BE2C (cell line): ENCODE data around the gene HCRTR1.
A peak's percentile ranks its signal among the peaks of the same experiment; 100 is the strongest.

Experiments
- DNase-seq: peaks from one replicate; pipeline ENCODE4 v3.0.0-alpha.2; 2020
- H3K27me3 ChIP-seq: fragments of 250-450 bp; sonication (Bioruptor Pico); 2 replicates; pipeline ENCODE4 v1.5.1; 2020; ENCODE audit warnings: mild to moderate bottlenecking
- H3K36me3 ChIP-seq: fragments of 250-450 bp; sonication (Bioruptor Pico); 2 replicates; pipeline ENCODE4 v1.5.1; 2020; ENCODE audit warnings: mild to moderate bottlenecking
- H3K4me1 ChIP-seq: fragments of 250-450 bp; sonication (Bioruptor Pico); 2 replicates; pipeline ENCODE4 v1.5.1; 2020
- H3K4me3 ChIP-seq: 2 replicates; pipeline ENCODE4 v1.5.1; 2011; ENCODE audit warnings: low read depth, low read length
- H3K9me3 ChIP-seq: fragments of 250-450 bp; sonication (Bioruptor Pico); 2 replicates; pipeline ENCODE4 v1.5.1; 2020
- TF ChIP-seq, protein P1 (sequence below): IDR thresholded peaks from 2 replicates; pipeline ENCODE4 v1.5.1; 2012; ENCODE audit warnings: mild to moderate bottlenecking, low read depth, low read length

Gene HCRTR1

DNA sequence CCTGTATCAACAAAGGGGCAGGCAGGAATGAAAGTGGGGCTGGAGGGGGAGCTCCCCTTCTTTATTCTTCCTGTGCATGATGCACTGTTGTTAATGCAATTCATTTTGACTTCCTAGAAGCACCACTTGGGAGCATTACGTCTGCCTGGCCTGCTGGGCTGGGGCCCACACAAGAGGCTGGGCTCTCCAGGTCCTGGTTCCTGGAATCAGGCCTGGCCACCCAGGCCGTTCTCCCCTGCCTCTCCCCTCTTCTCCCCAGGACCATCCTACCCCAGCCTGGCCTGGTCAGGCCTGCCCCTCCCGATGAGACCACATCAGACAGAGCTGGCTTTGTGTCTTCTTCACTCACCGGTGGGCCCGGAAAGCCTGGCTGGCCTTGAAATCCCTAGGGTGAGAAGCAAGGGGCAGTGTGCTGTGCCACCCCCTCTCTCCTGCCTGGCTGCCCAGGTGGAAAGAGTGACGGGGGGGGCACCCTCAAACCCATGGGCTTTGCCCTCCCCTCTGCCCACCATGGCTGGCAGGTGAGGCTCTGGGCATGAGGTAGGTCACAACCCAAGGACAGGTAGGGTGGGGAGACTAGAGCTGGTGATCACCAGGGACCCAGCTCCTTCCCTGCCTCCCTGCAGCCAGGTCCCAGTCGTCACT lies 47.9 kb downstream of the HCRTR1 start:
- Histone ChIP-seq H3K4me3 (no peak overlapping the region), H3K27me3 (no peaks in the 10 kb centered on the region), H3K9me3 (no peaks in the 10 kb centered on the region), H3K4me1 (peaks cover 12% of the 10 kb centered on the region; the same call in 1 of the 2 replicates), H3K36me3 (no peaks in the 10 kb centered on the region)
- no peak for DNase-seq
- TF ChIP-seq, protein P1, sequence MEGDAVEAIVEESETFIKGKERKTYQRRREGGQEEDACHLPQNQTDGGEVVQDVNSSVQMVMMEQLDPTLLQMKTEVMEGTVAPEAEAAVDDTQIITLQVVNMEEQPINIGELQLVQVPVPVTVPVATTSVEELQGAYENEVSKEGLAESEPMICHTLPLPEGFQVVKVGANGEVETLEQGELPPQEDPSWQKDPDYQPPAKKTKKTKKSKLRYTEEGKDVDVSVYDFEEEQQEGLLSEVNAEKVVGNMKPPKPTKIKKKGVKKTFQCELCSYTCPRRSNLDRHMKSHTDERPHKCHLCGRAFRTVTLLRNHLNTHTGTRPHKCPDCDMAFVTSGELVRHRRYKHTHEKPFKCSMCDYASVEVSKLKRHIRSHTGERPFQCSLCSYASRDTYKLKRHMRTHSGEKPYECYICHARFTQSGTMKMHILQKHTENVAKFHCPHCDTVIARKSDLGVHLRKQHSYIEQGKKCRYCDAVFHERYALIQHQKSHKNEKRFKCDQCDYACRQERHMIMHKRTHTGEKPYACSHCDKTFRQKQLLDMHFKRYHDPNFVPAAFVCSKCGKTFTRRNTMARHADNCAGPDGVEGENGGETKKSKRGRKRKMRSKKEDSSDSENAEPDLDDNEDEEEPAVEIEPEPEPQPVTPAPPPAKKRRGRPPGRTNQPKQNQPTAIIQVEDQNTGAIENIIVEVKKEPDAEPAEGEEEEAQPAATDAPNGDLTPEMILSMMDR = no peak

DNA sequence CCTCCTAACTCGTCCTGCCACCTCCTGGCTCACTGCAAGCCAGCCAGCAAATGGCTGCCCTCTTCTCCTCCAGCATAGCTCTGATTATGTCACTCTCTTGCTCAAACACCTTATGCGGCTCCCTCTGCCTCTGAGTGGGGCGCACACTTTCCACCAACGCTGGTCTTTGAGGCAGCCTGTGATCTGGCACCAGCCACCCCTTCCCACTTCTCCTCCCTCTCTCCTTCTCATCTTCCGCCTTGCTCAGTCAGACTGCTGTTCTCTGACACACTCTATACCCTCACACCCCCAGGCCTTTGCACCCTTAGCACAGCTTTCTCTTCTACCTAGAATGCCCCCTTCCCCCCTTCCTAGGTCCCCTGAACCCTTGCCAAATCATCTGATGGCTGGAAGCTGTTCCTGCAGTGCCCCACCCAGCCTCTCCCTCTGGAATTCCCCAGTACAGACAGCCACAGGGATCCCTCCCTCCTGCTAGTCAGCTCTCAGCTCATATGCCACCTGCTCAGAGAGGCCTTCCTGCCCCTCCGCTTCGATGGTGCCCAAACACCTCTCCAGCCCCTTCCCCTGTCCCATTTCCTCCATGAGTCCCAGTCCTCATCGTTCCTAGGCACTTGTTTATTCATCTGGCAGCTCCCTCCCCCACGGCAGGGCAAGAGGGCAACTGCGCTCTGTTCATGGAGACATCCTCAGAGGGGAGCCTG lies 48.9 kb downstream of the HCRTR1 start:
- no peak for DNase-seq
- Histone ChIP-seq H3K9me3 (no peaks in the 10 kb centered on the region), H3K36me3 (no peaks in the 10 kb centered on the region), H3K4me3 (no peak overlapping the region), H3K27me3 (no peaks in the 10 kb centered on the region), H3K4me1 (peaks cover 12% of the 10 kb centered on the region; the same call in 1 of the 2 replicates)
- TF ChIP-seq, protein P1 = no peak

DNA sequence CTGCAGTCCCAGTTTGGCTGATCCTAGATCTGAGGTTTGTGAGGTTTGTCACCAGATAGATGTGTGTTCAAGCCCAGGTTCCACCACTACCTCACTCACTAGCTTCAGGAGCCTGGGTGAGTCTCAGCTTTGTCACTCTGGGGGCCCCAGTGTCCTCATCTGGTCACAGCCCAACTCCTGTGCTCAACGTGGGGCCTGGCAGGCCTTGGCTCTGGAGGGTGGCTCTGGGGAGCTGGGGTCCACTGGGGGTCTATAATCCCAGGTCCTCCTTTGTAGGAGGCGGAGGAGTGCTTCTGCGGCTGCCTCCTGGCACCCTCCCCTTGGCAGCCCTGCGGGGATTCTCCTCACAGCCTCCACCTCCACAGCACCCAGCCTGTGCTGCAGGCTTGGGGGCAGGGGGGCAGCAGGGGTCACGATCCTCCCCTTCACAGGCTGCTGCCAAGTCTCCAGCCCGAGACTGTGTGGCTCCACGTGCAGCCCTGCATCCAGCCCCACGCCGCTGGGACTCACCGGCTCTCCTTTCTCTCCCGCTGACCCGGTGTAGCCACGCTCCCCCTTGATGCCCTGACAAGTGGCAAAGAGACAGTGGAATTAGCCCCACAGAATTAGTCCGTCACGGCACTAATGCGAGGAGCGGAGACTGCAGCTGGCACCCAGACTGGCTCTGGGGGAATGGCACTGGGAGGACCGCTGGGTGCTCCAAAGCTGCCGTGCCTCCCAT lies 49.7 kb downstream of the HCRTR1 start:
- Histone ChIP-seq H3K4me3 (no peak overlapping the region), H3K27me3 (no peaks in the 10 kb centered on the region), H3K4me1 (peaks cover 12% of the 10 kb centered on the region; the same call in 1 of the 2 replicates), H3K36me3 (no peaks in the 10 kb centered on the region), H3K9me3 (no peaks in the 10 kb centered on the region)
- TF ChIP-seq, protein P1 = no peak
- DNase-seq = no peak

DNA sequence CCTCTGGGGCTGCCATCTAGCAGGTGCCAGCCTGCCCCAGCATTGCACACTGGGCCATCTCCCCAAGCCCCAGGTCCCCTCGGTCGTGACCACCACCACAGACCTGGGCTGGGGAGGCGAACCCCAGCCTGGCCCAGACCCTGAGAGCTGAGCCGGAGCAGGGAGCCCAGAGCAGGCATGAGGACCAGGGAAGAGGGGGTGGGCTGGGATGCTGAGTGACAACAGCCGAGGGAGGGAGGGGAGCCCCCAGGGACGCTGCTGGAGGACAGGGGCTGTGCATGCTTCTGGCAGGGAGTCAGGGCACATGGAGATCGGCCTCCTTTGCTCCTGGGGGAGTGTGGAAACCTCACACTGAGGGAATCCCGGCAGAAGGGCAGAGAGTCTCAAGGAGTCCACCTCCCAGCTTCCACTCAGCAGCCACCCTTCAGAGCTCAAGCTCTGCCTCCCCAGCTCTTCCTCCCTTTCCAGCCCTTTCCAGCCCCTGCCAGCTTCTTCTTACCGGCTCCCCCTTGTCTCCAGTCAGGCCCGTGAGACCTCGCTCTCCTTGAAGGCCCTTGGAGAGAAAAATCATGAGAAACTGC lies 50.9 kb downstream of the HCRTR1 start:
- DNase-seq = peak; percentile 44
- H3K27me3 ChIP-seq = no peaks in the 10 kb centered on the region

DNA sequence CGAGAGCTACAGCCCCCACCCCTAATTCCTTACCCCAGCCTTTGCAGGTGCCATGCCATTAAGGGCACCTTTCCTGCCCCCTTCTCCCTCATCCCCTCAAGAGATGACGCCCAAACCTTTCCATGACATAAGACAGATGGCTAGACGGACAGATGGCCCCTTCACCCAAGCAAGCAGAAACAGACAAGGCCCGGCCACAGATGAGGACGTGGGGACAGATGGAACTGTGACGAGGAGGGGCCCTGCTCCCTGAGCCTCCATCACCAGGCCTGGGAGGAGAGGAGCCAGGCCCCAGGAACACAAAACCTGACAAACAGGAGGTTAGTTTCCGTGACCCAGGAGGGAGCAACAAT lies 51.9 kb downstream of the HCRTR1 start:
- H3K27me3 ChIP-seq = no peaks in the 10 kb centered on the region
- H3K4me3 ChIP-seq = peak overlapping the region; percentile 19; the same call in 1 of the 2 replicates
- TF ChIP-seq, protein P1 = no peak
- no peaks in the 10 kb centered on the region for H3K9me3 ChIP-seq
- no peaks in the 10 kb centered on the region for H3K36me3 ChIP-seq
- H3K4me1 ChIP-seq = peaks cover 12% of the 10 kb centered on the region; the same call in 1 of the 2 replicates
- DNase-seq = peak; percentile 55

More for the DNA sequence above, 50.9 kb downstream of the HCRTR1 start:
- Histone ChIP-seq H3K4me3 (no peak overlapping the region), H3K9me3 (no peaks in the 10 kb centered on the region), H3K36me3 (no peaks in the 10 kb centered on the region), H3K4me1 (peaks cover 12% of the 10 kb centered on the region; the same call in 1 of the 2 replicates)
- TF ChIP-seq, protein P1 = no peak
